WTC11 (cell line): Measurements from ENCODE around the gene NACA. TPM values are rescaled to one million over a fixed set of nuclear protein-coding genes. Genes with fewer than 3 reads are reported as not detected.
A peak's percentile ranks its signal among the peaks of the same experiment; 100 is the strongest.
"Not testable (repeated sequence)": the region's sequence is repeated elsewhere in the genome, so short reads cannot be mapped to it uniquely, and the experiment has no call there.

Experiments
- ATAC-seq: fragments of 200-7000 bp; cut with Tn5 transposase; 2 replicates; pipeline ENCODE4 v1.10.0; 2021; ENCODE audit warnings: mild to moderate bottlenecking, moderate library complexity
- CTCF ChIA-PET: fragments of 300-600 bp; sonication (Branson Sonifier 250); formaldehyde crosslinking; loops from one replicate; lab custom pipeline; 2021; ENCODE audit warnings: antibody characterized with exemption; lab: Charles Lee
- POLR2A ChIA-PET: fragments of 350-600 bp; sonication (Branson Sonifier 250); formaldehyde crosslinking; loops from one replicate; lab custom pipeline; 2021; ENCODE audit warnings: antibody characterized with exemption; lab: Charles Lee
- DNase-seq: peaks from one replicate; pipeline ENCODE4 v3.0.0; 2021; ENCODE audit warnings: low spot score
- H3K27ac Mint-ChIP-seq: 2 replicates; pipeline ENCODE4 v1.8.0; 2021; ENCODE audit warnings: mixed read lengths
- H3K27me3 Mint-ChIP-seq: 2 replicates; pipeline ENCODE4 v1.8.0; 2021; ENCODE audit warnings: low read depth, mild to moderate bottlenecking, moderate library complexity, mixed read lengths
- H3K36me3 Mint-ChIP-seq: 2 replicates; pipeline ENCODE4 v1.8.0; 2021; ENCODE audit warnings: mixed read lengths
- H3K4me1 Mint-ChIP-seq: 2 replicates; pipeline ENCODE4 v1.8.0; 2022; ENCODE audit warnings: mixed read lengths
- H3K4me3 Mint-ChIP-seq: 2 replicates; pipeline ENCODE4 v1.8.0; 2021; ENCODE audit warnings: mild to moderate bottlenecking, moderate library complexity, mixed read lengths
- H3K9me3 Mint-ChIP-seq: 2 replicates; pipeline ENCODE4 v1.8.0; 2021; ENCODE audit warnings: mixed read lengths
- AR ChIP-seq: fragments of 250-450 bp; sonication (Bioruptor Pico); IDR thresholded peaks from 2 replicates; pipeline ENCODE4 v1.9.0; 2021; ENCODE audit warnings: mild to moderate bottlenecking
- CREB1 ChIP-seq: sonication (generic); formaldehyde crosslinking; IDR thresholded peaks from 2 replicates; pipeline ENCODE4 v1.8.0; 2023; ENCODE audit warnings: mild to moderate bottlenecking, missing genetic modification reagents
- CREM ChIP-seq: sonication (generic); formaldehyde crosslinking; IDR thresholded peaks from 2 replicates; pipeline ENCODE4 v1.8.1; 2022; ENCODE audit warnings: mild to moderate bottlenecking, missing genetic modification reagents, moderate library complexity
- NFATC4 ChIP-seq: fragments of 250-450 bp; sonication (Bioruptor Pico); IDR thresholded peaks from 2 replicates; pipeline ENCODE4 v1.9.0; 2021; ENCODE audit warnings: mild to moderate bottlenecking
- SMAD4 ChIP-seq: sonication (generic); formaldehyde crosslinking; IDR thresholded peaks from 2 replicates; pipeline ENCODE4 v1.8.0; 2022; ENCODE audit warnings: mild to moderate bottlenecking, missing genetic modification reagents
- SOX15 ChIP-seq: fragments of 250-450 bp; sonication (Bioruptor Pico); IDR thresholded peaks from 2 replicates; pipeline ENCODE4 v1.9.0; 2021; ENCODE audit warnings: mild to moderate bottlenecking
- TEAD4 ChIP-seq: sonication (generic); formaldehyde crosslinking; IDR thresholded peaks from 2 replicates; pipeline ENCODE4 v1.8.0; 2022; ENCODE audit warnings: mild to moderate bottlenecking, missing genetic modification reagents
- ZMAT4 ChIP-seq: fragments of 250-450 bp; sonication (Bioruptor Pico); IDR thresholded peaks from 2 replicates; pipeline ENCODE4 v1.9.0; 2021; ENCODE audit warnings: mild to moderate bottlenecking
- ZNF317 ChIP-seq: sonication (generic); formaldehyde crosslinking; IDR thresholded peaks from 2 replicates; pipeline ENCODE4 v1.8.1; 2023; ENCODE audit warnings: low read depth, mild to moderate bottlenecking, moderate library complexity, missing genetic modification reagents, borderline replicate concordance
- ZNF416 ChIP-seq: fragments of 250-450 bp; sonication (Bioruptor Pico); IDR thresholded peaks from 2 replicates; pipeline ENCODE4 v1.9.0; 2021; ENCODE audit warnings: mild to moderate bottlenecking, inconsistent platforms
- ZNF671 ChIP-seq: fragments of 250-450 bp; sonication (Bioruptor Pico); IDR thresholded peaks from 2 replicates; pipeline ENCODE4 v1.8.0; 2021; ENCODE audit warnings: mild to moderate bottlenecking
- total RNA-seq: library from RNA; stranded (reverse); gene quantifications from 3 replicates; pipeline ENCODE4 v1.2.3, GENCODE V29; 2021
- TF ChIP-seq, protein P1 (sequence below): sonication (generic); formaldehyde crosslinking; IDR thresholded peaks from 2 replicates; pipeline ENCODE4 v1.8.1; 2023; ENCODE audit warnings: mild to moderate bottlenecking, moderate library complexity, missing genetic modification reagents
- TF ChIP-seq, protein P2 (sequence below): sonication (generic); formaldehyde crosslinking; IDR thresholded peaks from 2 replicates; pipeline ENCODE4 v1.8.0; 2023; ENCODE audit warnings: missing genetic modification reagents
- TF ChIP-seq, protein P3 (sequence below): sonication (generic); formaldehyde crosslinking; IDR thresholded peaks from 2 replicates; pipeline ENCODE4 v1.8.1; 2022; ENCODE audit warnings: low read depth, mild to moderate bottlenecking, moderate library complexity, missing genetic modification reagents, borderline replicate concordance
- TF ChIP-seq, protein P4 (sequence below): sonication (generic); formaldehyde crosslinking; IDR thresholded peaks from 2 replicates; pipeline ENCODE4 v1.8.1; 2023; ENCODE audit warnings: mild to moderate bottlenecking, missing genetic modification reagents

Gene NACA
- total RNA-seq, 1 experiment from 2014 or later = 987 TPM

DNA sequence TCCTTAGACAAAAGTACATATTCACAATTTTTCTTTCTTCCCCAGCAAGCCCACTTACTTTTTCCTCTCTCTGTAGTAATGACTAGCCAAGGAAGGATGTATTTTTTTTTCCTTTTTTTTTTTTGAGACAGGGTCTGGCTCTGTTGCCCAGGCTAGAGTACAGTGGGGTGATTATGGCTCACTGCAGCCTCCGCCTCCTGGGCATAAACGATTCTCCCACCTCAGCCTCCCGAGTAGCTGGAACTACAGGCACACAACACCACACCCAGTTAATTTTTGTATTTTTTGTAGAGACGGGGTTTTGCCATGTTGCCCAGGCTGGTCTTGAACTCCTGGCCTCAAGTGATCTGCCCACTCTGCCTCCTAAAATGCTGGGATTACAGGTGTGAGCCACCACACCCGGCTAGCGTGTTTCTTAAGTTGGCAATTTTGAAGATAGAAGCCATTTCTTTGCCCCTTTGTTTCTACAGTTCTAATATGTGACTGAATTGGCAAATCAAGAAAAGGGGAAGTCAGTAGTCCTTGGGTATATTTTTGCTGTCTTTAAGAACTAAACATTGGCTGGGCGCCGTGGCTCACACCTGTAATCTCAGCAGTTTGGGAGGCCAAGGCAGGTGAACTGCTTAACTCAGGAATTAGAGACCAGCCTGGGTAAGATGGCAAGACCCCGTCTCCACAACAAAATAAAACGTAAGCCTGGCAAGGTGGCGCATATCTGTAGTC, 3.2 kb upstream of the NACA start (continued):
- TF ChIP-seq, protein P1, sequence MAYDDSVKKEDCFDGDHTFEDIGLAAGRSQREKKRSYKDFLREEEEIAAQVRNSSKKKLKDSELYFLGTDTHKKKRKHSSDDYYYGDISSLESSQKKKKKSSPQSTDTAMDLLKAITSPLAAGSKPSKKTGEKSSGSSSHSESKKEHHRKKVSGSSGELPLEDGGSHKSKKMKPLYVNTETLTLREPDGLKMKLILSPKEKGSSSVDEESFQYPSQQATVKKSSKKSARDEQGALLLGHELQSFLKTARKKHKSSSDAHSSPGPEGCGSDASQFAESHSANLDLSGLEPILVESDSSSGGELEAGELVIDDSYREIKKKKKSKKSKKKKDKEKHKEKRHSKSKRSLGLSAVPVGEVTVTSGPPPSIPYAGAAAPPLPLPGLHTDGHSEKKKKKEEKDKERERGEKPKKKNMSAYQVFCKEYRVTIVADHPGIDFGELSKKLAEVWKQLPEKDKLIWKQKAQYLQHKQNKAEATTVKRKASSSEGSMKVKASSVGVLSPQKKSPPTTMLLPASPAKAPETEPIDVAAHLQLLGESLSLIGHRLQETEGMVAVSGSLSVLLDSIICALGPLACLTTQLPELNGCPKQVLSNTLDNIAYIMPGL (CRISPR knock-in tag) = no peak
- no peak for TF ChIP-seq ZMAT4 (CRISPR knock-in tag)
- TF ChIP-seq TEAD4 (CRISPR knock-in tag) = no peak
- TF ChIP-seq, protein P2, sequence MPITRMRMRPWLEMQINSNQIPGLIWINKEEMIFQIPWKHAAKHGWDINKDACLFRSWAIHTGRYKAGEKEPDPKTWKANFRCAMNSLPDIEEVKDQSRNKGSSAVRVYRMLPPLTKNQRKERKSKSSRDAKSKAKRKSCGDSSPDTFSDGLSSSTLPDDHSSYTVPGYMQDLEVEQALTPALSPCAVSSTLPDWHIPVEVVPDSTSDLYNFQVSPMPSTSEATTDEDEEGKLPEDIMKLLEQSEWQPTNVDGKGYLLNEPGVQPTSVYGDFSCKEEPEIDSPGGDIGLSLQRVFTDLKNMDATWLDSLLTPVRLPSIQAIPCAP = no peak

DNA sequence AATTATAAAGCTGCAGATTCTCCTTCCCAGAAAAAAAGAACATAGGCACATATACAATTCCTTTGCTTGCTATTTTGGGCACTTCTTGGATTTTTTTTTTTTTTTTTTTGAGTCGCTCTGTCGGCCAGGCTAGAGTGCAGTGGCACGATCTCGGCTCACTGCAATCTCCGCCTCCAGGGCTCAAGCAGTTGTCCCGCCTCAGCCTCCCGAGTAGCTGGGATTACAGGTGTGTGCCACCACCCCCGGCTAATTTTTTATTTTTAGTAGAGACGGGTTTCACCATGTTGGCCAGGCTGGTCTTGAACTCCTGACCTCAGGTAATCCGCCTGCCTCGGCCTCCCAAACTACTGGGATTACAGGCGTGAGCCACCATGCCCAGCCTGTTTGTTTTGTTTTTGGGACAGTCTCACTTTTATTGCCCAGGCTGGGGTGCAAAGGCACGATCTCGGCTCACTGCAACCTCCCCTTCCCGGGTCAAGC, 1.1 kb upstream of the NACA start:
- peaks cover 37% of the 10 kb centered on the region for H3K4me1 Mint-ChIP-seq
- not testable (repeated sequence) for DNase-seq, ATAC-seq, H3K27me3 Mint-ChIP-seq, H3K9me3 Mint-ChIP-seq
- ChIA-PET CTCF (interaction anchor here (0.6 to 1.6 kb wide), 3 partner anchors 125 to 275 kb away, joined by 3 to 5 read pairs (median 4); no protein-coding TSS in a partner anchor), POLR2A (interaction anchor here (1.0 to 1.9 kb wide), 4 partner anchors 25 to 91 kb away, joined by 3 to 15 read pairs (median 4); partner anchors contain the start of genes PRIM1 and PTGES3)
- H3K4me3 Mint-ChIP-seq = peak overlapping the region; percentile 99
- H3K36me3 Mint-ChIP-seq = peaks cover 69% of the 10 kb centered on the region
- H3K27ac Mint-ChIP-seq = peak overlapping the region; percentile 98

GRCh38 chr12:56725723-56726102, 614 bp upstream of the NACA start:
- CTCF ChIA-PET = interaction anchor here (0.7 to 1.6 kb wide), 4 partner anchors 26 to 276 kb away, joined by 3 to 13 read pairs (median 4); partner anchors contain the start of gene PRIM1
- no peak for ATAC-seq
- Mint-ChIP-seq H3K4me1 (peaks cover 42% of the 10 kb centered on the region), H3K36me3 (peaks cover 69% of the 10 kb centered on the region), H3K27ac (peak overlapping the region; percentile 98), H3K4me3 (peak overlapping the region; percentile 99), H3K27me3 (no peaks in the 10 kb centered on the region), H3K9me3 (no peaks in the 10 kb centered on the region)
- TF ChIP-seq ZNF317 (CRISPR knock-in tag) = no peak
- TF ChIP-seq SOX15 (CRISPR knock-in tag) = no peak
- TF ChIP-seq, protein P3, sequence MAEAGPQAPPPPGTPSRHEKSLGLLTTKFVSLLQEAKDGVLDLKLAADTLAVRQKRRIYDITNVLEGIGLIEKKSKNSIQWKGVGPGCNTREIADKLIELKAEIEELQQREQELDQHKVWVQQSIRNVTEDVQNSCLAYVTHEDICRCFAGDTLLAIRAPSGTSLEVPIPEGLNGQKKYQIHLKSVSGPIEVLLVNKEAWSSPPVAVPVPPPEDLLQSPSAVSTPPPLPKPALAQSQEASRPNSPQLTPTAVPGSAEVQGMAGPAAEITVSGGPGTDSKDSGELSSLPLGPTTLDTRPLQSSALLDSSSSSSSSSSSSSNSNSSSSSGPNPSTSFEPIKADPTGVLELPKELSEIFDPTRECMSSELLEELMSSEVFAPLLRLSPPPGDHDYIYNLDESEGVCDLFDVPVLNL (CRISPR knock-in tag) = no peak
- no peak for TF ChIP-seq ZNF671 (CRISPR knock-in tag)
- TF ChIP-seq, protein P4, sequence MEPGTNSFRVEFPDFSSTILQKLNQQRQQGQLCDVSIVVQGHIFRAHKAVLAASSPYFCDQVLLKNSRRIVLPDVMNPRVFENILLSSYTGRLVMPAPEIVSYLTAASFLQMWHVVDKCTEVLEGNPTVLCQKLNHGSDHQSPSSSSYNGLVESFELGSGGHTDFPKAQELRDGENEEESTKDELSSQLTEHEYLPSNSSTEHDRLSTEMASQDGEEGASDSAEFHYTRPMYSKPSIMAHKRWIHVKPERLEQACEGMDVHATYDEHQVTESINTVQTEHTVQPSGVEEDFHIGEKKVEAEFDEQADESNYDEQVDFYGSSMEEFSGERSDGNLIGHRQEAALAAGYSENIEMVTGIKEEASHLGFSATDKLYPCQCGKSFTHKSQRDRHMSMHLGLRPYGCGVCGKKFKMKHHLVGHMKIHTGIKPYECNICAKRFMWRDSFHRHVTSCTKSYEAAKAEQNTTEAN (CRISPR knock-in tag) = no peak
- POLR2A ChIA-PET = interaction anchor here (0.6 to 1.9 kb wide), 11 partner anchors 9 to 729 kb away, joined by 3 to 15 read pairs (median 3); partner anchors contain the start of genes GLS2, INHBE, PRIM1 and PTGES3
- DNase-seq = no peak

DNA sequence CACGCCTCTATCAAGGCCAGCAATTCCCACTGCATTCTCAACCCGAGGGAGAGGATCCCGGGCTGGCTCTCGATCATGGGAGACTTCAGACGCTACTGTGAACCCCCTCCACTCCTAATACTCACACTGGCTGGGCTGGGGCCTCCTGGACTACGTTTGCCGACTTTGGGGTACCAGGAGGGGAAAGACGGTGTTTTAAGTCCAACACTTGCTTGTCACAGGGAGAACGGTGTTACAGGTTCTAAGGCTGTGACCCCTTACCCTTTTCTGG, 463 bp downstream of the NACA start:
- H3K27me3 Mint-ChIP-seq = no peaks in the 10 kb centered on the region
- H3K4me1 Mint-ChIP-seq = peaks cover 53% of the 10 kb centered on the region
- DNase-seq (no peak), ATAC-seq (no peak)
- TF ChIP-seq CREB1 (CRISPR knock-in tag) = no peak
- TF ChIP-seq SMAD4 (CRISPR knock-in tag) = 0 out of 2 replicates have a peak, but pooled peaks have one; percentile 10
- TF ChIP-seq NFATC4 (CRISPR knock-in tag) = no peak
- TF ChIP-seq CREM (CRISPR knock-in tag) = 0 out of 2 replicates have a peak, but pooled peaks have one; percentile 11
- no peak for TF ChIP-seq AR (CRISPR knock-in tag)
- peak; percentile 7; the same call in 1 of the 2 replicates for TF ChIP-seq ZNF671 (CRISPR knock-in tag)
- TF ChIP-seq ZNF416 (CRISPR knock-in tag) = 0 out of 2 replicates have a peak, but pooled peaks have one; percentile 7
- peaks cover 74% of the 10 kb centered on the region for H3K36me3 Mint-ChIP-seq
- ChIA-PET POLR2A (interaction anchor here (1.0 to 1.1 kb wide), 5 partner anchors 8 to 730 kb away, joined by 3 to 11 read pairs (median 3); partner anchors contain the start of gene INHBE), CTCF (interaction anchor here (1.2 to 1.6 kb wide), 2 partner anchors 88 to 123 kb away, joined by 4 to 13 read pairs; no protein-coding TSS in a partner anchor)
- H3K27ac Mint-ChIP-seq = peak overlapping the region; percentile 98
- H3K4me3 Mint-ChIP-seq = peak overlapping the region; percentile 99
- no peaks in the 10 kb centered on the region for H3K9me3 Mint-ChIP-seq
